Tibial nerve (tissue), 4 donors: Measurements from ENCODE around the gene NINJ1.

Experiments
- CTCF ChIP-seq, 5 experiments: fragments of 200-600 bp in 3 of 5; fragments of 450-650 bp in 2 of 5; sonication (generic) in 3 of 5; IDR thresholded peaks; one replicate each; pipeline ENCODE4 v1.5.1; 2016 to 2019; ENCODE audit warnings: antibody characterized with exemption in 5 of 5, mild to moderate bottlenecking in 3 of 5, moderate library complexity in 2 of 5
- EP300 ChIP-seq, 2 donors: sonication (generic); formaldehyde crosslinking; IDR thresholded peaks; one replicate each; pipeline ENCODE4 v1.6.1; 2017; ENCODE audit warnings: antibody characterized with exemption in 2 of 2, mild to moderate bottlenecking in 1 of 2
- POLR2A ChIP-seq, 2 donors: fragments of 450-650 bp; IDR thresholded peaks; one replicate each; pipeline ENCODE4 v1.6.1; 2017; ENCODE audit warnings: antibody characterized with exemption in 2 of 2, mild to moderate bottlenecking in 2 of 2, moderate library complexity in 2 of 2

GRCh38 chr9:93183131-93183662 lies 49.1 kb upstream of the NINJ1 start:
- TF ChIP-seq CTCF (IDR thresholded peaks at IDR 0.05), result no peak
- no peak for TF ChIP-seq POLR2A (IDR thresholded peaks at IDR 0.05)
- TF ChIP-seq EP300 (IDR thresholded peaks at IDR 0.05), result no peak
